Measurements from ENCODE around the gene C2CD2.

The C2CD2 gene

DNA sequence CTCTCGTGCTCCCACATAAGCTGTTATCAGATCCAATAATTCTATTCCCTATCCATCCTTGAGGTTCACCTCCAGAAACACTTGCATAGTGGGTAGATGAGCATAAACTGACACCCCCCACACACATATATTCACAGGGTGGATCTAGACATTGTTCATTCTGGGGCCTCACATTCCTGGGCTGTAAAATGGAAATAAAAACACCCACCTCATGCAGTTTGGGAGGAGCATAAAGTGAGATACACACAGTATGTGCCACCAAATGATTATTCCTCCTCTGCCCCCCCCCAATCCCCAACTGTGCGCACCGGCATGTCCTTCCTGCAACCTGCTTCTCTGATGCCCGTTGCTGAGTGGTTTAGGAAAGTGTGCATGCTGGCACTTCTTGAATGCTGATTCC, 92.6 kb downstream of the C2CD2 start:
- no peak for DNase-seq

DNA sequence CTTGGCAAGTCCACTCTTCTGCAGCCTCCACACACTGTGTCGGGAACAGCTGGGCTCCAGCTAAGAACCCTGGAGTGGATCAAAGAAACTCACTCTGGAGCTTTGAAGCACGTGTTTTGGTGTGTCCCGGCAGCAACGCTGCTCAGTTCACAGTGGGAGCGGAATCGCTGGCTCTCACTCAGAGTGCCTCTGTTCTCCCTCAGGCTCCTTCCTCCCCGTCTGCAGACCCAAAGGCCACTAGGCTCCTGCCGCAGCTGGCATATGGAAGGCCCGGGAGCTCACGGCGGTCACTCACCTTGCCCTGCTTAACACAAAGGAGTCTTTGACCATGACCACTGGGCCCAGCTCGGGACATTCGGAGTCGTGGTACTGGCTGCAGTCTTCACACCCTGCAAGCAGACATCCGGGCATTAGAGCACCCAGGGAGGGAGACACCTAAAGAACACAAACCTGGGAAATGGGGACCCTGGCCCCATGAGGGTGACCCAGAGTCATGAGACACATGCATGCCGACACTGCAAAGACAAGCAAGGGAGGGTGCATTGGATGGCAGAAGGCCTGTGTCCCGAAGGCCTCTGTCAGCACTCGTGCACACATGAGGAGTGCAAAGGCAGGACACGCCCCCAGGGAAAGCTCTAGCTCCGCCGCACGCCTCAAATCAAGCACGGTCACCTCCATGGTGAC, 94.4 kb downstream of the C2CD2 start:
- DNase-seq: no peak

DNA sequence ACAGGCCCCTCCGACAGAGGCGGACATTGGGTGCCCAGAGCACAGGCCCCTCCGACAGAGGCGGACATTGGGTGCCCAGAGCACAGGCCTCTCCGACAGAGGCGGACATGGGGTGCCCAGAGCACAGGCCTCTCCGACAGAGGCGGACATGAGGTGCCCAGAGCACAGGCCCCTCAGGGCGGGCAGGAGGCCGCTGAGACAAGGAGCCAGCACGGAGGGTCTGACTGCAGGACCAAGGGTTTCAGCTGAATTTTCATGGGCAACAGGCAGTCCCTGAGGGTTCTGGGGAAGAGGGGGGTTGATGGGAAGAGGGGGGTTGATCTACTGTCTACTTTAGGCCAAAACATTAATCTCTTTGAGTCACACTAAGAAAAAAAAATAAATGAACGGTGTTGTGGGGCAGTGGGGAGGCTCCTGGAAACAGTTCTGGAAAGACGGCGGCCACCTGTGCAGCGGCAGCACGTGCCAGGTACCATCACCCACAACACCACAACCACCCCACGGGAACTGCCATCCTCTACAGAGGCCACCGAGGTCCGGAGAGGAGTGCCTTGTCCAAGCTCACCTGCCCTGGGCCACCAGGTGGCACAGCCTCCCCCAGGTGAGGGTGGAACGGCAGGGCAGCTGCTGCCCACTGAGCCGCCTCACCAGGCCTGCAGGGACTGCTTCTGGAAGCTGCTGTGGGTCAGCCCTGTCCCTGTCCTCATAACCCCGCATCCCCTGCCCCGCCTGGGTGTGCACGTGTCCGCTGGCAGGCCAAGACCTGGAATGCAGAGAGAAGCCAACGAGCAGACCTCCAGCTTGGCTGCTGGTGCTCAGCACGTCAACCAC, 95.1 kb downstream of the C2CD2 start:
- no peak for DNase-seq

DNA sequence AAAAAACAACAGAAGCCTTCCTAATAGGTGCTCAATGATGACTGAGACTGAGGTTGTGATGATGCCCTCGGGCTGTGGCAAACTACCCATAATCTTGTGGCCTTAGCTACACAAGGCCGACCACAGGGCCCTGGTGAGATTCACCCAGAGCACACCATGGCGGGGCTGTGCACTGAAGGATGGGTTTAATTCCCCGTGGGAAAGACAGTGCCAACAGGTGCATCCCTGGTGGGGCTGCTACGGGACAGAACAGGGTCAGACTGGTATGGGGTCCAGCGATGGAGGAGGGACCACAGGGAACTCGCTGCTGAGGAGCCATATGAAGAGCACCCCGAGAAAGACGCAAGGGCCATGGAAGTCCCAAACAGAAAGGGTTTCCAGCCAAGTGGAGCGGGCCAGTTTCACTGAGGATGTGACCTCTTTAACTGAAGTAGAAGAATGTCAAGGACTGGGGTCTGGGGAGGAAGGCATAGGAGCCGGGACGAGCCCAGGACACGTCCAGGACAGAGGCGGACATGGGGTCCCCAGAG, 96.0 kb downstream of the C2CD2 start:
- DNase-seq: no peak

DNA sequence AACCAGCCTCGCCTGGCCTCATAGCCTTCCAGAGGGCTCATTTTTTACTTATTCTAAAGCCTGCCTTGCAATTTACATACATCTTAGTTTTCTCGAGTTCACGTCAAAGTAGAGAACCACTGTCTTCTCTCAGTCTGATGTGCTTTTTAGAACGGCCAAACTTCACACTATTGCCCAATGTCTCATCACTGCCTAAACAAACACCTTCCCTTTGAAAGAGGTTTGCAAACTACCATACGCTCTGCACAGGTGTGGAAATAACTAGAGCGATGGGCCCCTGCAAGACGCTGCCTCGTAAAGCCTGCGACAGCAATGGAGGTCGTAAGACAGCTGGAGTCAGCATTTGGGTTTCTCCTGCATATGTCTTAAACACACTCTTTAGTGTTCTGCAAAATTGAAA, 97.2 kb downstream of the C2CD2 start:
- no peak for DNase-seq

DNA sequence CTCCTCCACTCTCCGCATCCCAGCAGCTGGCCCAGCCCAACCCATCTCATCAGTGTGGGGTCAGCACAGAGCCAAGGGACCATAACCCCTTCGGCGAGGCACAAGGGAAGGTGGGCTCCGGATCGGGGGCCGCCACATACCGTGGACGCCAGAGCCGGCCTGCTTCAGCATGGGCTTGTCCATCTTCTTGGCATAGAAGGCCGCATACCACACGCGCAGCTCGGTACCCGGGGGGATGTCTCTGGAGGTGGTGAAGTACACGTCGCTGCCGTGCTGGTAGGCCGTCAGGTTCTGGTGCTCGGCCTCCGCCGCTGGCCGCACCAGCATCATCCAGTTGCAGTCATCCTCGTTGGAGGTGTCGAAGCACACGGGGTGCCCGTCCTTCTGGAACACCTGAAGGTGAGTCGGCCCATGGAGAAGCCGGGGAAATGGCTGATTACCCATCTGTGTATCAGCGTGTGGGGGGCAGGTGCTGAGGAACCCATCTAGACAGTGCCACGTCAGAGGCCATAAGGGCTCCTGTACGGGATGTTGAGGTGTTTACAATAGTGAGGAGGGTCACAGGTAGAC, 99.3 kb downstream of the C2CD2 start:
- no peak for DNase-seq

DNA sequence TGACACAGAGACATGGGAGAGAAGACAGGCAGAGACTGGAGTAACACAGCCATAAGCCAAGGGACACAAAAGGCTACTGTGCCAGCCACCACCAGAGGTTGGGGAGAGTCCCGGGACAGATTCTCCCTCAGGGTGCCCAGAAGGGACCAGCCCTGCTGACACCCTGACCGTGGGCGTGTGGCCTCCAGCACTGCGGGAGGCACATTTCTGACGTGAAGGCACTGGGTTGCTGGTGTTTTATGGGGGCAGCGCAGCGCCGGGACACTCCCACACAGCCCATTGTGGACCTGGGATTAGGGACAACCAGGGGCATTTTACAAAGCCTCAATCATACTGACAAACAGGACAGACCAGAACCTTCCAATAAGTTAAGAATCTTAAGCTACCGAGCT, 100.9 kb downstream of the C2CD2 start:
- no peak for DNase-seq

DNA sequence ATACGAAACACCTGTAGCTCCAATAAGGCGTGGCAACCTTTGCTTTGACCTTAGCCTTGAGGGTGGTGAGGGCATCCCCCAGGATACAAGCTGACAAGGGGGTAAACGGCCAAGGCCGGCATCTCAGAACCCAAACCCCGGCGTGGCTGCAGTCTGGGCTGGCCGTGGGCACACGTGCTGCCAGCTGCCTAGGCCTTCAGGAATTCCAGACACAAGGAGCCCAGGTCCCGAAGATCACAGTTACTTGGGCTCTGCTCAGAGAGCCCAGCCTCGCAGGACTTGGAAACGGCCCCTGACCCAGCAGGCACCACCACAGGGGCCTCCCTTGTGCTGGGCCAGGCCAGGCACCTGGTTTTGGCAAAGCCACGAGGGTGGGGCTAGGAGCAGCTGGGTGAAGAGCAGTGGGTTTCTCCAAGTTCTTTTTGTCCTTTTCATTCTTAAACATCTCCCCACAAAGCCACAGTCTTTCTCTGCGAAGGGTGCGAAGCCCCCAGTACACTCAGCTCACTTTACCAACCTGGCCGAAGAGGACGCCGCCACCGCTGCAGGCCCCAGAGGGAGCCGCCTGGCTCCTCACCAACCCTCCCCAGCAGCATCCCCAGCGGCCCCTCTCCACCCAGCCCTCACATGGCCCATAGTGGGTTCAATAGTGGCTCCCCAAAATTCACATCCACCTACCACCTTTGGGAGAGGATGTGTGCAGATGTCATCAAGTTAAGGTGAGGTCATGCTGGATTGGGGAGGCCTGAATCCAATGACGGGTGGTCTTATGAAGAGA, 101.5 kb downstream of the C2CD2 start:
- no peak for DNase-seq

DNA sequence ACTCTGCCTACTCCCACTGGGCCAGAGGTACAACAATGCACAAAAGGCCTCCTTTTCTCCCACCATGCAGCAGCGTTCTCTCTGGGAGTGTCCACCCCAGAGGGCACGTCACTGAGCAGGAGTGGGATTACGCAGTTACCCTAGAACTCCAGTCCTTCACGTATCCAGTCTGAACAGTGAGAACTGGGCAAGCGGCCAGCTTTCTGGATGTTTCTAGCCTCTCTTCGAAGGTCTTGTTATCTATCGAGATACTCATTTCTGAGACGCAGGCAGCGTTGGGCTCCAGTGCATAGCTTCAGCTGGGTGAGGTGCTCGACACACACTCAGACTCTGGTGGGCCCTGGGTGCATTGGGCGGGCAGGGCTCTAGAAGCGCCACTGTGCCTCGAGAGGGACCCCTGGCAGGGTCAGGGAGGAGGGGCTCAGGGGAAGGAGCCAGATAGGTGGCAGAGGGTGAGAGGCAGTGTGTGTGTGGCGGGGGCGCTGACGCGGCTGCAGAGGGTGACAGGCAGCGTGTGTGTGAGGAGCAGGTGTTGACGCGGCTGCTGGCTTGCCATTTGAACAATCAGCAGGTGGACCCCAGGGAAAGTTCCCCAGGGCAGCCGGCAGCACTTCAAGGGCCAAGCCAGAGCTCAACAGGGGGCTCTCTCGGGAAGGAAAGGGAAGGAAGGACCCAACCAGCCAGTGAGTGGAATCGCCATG, 102.6 kb downstream of the C2CD2 start:
- peak; percentile 89 for DNase-seq

DNA sequence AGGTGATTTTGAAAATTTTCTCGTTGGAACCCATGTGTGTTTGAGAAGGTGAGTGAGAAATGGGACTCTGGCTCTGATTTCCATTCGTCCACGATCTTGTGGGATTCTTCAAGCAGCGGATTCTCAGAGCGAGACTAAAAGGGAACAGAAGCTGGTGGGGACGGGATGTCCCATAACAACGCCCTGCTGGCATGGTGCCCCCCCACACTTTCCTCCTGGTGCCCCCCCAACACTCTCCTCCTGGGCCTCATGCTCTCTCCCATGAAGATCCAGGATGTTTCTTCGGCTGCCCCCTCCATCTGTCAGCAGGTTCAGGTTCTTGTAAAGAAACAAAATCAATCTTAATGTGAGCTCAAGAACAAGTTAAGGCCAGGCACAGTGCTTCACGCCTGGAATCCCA, 103.7 kb downstream of the C2CD2 start:
- no peak for DNase-seq

DNA sequence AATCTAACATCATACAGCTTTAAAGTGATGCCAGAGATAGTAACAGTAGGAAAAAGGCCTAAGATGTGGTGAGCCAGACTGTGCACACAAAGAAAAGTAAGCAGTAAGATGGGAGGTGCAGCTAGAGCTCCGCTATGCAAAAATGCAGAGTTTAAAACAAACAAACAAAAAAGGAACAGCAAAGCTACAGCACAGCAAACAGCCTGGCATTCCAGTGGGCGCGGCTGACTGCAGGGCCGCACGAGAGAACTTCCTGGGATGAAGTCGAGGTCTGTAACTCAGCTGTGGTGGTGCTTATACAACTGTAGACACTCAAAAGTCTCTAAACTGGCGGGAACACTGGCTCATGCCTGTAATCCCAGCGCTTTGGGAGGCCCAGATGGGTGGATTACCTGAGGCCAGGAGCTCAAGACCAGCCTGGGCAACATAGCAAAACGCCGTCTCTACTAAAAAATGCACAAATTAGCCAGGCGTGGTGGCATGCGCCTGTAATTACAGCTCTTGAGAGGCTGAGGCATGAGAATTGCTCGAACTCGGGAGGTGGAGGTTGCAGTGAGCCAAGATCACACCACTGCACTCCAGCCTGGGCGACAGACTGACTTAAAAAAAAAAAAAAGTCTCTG, 104.7 kb downstream of the C2CD2 start:
- no peak for DNase-seq

DNA sequence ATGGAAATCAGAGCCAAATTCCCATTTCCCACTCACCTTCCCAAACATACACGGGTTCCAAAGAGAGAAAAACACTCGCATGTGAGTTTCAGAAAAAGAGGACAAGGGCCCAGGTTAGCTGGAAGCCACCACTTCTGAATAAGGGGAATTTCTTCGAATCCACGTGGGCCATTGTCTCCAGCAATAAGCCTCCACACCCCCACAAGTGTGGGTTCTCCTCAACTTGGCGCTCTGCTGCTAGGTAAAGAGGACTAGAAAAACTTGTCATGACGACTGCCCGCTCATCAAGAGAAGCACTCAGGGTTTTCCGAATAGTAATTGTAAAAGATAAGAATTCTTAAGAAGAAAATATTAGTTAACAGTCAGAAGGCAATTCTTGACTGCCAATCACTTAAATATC, 105.3 kb downstream of the C2CD2 start:
- no peak for DNase-seq

DNA sequence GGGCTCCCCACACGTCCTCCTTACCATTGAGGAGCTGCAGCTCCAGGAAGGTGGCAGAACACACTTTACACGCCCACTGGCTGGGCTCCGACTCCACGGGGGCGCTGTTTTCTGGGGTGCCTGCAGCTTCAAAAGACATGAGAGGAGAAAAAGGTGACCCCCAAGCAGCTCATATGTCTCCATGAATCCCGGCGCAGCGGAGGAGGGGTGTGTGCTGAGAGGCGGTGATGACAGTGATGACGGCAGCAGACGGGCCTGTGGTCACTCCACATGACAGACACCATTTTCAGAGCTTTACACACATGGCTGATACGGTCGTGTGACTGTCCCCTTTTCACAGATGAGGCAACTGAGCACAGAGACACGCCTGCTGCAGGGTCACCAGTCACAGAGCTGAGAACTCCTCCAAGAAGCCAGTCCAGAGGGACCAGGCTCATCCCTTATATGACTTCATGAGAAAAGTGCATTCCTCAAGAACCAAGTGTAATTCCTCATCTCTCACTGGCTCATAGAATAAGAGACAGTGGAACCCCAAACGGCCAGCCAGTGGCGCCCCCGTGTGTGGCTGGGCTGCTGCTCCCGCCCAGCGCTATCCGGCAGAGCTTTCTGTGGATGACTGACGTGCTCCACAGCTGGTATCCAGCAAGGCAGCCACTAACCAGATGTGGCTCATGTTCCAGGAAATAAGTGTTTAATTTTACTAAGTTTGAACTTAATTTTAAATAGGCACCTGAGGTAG, 106.6 kb downstream of the C2CD2 start:
- DNase-seq: no peak

DNA sequence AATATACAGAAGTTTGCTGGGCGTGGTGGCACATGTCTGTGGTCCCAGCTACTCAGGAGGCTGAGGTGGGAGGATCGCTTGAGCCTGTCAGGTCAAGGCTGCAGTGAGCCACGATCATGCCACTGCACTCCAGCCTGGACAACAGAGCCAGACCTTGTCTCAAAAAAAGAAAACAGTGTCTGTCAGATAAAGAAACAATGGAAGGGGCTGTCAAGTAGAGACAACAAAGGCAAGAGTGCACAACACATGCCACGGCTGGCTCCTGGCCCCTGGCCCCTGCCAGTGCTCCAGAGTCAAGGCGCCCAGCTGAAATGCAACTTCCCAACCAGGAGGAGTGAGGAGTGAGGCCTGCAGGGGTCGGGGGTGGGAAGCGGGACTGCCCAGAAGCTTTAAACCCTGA, 107.3 kb downstream of the C2CD2 start:
- no peak for DNase-seq

DNA sequence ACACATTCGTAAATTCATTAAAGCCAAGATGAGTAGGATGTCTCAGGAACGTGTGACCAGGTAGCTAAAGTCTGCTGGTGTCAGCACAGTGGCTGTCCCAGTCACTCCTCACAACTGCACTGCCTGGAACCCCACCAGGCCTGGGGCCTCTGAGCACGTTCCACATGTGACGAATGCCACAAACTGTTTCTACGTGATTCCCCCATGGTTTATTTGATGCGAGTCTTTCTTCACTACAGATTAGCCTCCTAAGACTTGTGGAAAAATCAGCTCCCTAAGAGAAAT, 107.8 kb downstream of the C2CD2 start:
- DNase-seq: no peak

DNA sequence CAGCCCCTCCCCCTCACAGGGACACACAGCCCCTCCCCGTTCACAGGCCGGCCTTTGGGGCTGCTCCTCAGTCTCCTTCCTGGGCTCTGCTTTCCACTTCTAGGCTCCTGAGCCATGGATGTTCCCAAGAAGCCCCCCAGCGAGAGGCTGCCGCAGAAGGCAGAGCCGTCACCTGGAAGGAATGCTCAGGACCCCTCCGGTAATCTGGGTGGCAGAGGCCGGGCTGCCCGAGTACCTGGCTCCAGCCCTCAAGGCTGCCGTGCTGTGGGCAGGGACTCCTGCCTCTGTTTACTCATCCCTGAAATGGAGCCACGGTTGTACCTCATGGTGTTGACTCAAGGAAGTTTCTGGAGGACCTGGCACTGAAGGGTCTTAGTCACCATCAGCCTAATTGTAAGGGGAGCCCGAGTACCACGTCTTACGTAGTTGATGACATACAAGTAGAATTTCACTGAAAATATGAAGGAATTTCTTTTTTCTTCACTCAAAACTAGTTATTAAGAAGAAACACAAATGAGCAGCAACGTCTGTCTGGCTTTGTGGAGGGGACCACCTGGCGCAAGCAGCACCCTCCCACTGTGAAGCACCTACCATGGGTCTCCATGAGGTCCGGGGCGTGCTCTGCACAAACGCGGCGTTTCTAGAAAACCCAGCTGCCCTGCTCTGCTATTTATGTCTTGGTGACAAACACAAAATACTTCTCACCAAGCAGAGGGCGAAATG, 108.3 kb downstream of the C2CD2 start:
- DNase-seq: no peak

DNA sequence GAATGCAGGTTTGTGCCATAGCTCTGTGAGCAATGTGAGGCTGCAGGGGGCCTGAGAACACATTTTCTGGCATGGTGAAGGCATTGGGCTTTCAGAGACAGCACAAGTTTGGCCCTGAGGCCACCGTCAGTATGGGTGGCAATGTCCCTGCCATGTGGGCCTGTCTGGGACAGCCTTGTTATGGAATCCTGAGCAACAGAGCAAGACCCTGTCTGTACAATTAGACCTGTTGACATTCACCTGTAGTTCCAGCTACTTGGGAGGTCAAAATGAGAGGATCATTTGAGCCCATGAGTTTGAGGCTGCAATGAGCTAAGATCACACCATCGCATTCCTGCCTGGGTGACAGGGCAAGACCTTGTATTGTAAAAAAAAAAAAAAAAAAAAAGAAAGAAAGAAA, 110.2 kb downstream of the C2CD2 start:
- DNase-seq: no peak

DNA sequence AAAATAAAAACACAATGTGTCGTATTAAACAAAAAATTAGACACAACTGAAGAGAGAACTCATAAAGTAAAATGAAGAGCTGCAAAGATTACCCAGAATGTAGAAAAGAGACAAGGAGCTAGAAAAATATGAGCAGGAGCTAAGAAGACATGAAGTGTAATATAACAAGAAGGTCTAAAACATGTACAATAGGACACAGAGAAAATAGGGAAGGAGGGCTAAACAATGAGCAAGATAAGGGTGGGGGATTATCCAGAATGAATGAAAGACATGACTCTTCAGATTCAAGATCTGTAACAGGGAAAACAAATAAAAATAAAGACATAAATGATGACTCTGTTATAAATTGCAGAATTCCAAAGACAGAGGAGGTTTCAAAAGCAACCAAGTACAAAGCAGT, 112.9 kb downstream of the C2CD2 start:
- no peak for DNase-seq

DNA sequence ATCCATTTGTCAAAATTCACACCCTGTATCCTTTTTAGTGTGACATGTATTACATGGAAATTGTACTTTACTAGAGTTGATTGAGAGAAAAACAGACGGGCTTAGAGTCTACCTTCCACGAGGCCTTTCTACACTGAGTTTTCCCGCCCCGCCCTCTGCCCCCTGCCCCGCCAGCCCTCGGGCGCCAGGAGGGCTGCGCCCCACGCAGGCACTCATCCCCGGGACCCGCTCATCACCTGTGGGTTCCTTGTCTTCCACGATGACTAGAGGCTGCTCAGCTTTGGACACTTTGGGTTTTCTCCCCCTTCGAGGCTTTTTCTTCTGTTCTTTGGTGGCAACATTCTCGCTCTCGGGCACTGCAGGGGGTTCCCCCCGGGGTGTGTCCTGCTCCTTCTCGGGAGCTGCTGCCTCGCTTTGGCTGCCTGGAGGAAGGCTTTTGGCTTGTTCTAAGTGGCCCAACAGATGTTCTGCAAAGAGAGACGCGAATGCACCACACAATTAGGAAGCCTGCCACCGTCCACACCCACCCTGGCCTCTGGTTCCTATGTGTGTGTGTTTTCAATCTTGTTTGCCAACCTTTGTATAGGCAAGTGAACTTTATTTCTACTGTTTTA, 114.3 kb downstream of the C2CD2 start:
- no peak for DNase-seq

DNA sequence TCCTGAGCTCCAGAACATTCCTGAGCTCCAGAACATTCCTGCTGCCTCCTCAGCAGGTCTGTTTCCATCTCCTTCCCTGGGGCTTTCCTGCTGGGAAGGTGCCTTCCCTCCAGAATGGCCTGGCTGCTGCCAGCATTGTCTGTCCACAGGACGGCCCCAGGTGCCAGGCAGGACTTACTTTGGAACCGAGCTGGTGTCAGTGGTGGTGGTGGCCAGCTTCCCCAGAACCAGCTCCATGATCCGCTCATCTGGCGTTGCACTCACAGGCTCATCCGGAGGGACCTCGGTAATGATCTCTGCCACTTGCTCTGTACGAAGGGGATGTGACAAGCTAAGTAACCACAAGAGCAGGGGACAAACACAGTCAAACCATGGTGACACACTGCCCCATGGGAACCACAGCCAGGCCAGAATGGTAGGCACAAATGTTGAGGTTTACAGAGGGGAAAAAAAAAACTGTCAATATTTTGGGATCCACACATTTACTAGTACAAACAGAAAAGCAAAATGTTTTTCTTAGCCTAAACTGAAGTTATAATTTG, 116.0 kb downstream of the C2CD2 start:
- no peak for DNase-seq
